Activated CD8-positive, alpha-beta memory T cell treated with anti-CD3 and anti-CD28 coated beads, Interleukin-2, amount 50 U/mL, for 24 hours (primary cell): ENCODE measurements around the gene DLG3.
"Not testable (repeated sequence)": the region's sequence is repeated elsewhere in the genome, so short reads cannot be mapped to it uniquely, and the experiment has no call there.

Source experiments
- DNase-seq: peaks from one replicate; pipeline ENCODE4 v3.0.0-alpha.2; 2020; ENCODE audit errors: extremely low read depth

Gene DLG3

DNA sequence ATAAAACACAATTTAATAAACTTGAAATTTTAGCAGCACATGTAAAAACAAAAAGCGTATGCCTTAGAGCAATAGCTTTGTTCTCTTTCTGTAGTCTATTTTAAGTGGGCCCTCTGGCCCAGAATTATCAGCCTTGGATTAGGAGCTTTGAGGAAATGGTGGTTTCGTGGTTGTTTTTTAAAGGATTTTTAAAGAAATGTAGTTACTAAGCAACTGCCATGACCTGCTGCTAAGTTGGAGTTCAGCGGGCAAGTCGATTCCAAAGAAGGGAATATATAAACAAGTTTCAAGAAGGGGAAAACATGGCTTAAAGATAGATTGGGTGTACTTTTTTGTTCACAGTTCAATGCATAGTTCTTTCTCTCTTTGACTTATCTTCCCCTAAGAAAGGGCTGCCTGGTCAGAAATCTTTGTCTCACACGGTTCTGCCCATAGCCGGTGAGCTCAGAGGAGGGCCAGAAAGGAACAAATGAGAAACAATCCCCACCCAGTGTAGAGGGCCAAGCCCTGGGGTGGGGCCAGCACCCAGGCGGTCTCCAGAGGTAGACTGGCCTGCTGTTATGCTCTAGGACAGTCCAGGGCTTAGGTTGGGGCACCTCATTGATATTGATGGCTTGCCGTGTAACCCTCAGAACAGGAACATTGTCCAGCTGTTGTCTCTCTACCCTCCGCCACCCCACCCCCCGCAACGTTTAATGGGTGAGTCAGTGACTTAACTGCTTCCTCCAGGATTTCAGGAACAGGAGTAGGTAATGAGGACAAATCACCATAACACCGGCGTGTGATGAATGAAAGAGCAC is 32.5 kb downstream of the DLG3 start:
- DNase-seq, result no peak

DNA sequence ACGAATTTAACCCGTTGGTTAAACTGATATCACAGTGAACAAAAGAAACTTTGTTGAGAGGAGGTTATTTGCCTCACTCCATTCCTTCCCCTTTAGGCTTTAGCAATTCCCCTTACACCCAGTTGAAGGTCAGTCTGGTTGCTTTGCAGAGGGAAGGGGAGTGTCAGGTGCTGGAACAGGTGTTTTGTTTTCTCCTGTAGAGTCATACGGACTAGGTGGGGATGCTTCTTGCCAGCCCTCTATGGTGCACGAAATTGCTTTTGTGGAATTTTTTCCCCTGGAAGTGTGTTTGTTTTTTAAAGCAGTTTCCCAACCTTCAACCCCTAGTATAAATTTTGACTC is 33.1 kb downstream of the DLG3 start:
- DNase-seq, result no peak

GRCh38 chrX:70478526-70479245 is 34.1 kb downstream of the DLG3 start:
- no peak for DNase-seq

DNA sequence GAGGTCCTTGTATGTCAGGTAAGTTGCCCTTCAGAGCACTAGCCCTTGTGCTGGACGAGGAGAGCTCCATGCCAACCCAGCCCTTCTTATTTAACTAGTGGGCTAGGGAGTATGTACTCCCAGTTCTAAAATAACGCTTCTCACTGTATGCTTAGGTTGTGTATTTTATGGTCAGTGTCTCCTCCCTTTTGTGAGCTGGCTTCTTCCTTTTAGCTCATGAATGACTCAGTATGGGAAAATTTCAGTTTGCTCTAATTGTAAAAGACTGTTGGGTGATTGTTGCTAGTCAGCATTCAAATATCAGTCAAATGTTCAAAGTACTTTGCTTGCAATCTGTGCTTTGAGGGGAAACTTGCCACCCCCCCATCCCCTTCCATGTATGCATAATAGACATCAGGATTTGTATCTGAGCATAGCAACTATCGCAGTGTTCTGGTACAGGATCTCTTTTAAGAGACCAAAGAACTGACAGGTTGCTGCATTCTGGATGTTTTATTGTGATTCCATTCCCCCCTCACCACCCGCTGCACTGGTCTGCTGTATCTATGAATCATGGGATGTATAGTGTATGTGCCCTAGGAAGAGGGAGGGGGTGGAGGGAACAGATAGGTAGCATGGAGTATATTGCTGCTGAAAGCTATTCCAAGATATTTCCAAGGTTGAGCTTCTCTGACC is 34.7 kb downstream of the DLG3 start:
- DNase-seq, result no peak

GRCh38 chrX:70479922-70480659 is 35.5 kb downstream of the DLG3 start:
- DNase-seq, result no peak

- no peak for DNase-seq
These were observed 36.0 kb downstream of the DLG3 start for GRCh38 chrX:70480660-70481018.

DNA sequence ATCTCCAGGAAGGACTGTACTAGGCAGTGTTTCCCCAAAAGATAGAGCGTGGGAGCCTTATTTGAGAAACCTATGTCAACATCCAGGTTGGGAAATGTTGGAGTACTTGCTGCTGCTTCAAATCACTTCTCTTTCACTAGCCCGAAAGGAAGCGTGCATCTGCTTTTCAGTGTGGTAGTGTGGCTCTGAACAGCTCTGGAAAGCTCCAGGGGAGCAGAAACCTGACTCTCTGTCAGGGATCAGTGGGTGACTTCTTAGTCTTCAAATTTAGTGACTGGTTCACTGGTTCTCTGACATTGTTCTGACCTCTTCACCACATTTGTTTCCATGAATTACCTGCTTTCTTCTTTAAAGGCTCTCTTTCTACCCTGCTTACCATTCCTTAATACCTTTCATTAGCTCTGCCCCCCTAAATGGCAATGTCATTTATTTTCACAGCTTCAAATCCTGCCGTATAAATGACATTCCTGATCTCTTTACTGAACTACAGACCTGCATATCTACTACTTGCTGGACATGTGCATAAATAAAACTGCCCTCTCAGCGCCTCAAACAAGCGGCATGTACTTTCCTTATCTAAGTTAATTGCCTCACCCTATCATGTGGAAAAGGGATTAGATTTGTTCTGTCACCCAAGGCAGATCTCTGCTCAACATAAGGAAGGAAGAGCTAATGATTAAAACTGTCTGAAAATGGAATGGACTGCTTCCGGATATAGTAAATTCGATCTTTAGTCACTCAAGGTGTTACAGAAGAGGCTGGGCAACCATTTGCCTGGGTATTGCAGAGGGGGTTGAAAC is 37.0 kb downstream of the DLG3 start:
- DNase-seq, result no peak

GRCh38 chrX:70482300-70482699 is 37.7 kb downstream of the DLG3 start:
- no peak for DNase-seq

DNA sequence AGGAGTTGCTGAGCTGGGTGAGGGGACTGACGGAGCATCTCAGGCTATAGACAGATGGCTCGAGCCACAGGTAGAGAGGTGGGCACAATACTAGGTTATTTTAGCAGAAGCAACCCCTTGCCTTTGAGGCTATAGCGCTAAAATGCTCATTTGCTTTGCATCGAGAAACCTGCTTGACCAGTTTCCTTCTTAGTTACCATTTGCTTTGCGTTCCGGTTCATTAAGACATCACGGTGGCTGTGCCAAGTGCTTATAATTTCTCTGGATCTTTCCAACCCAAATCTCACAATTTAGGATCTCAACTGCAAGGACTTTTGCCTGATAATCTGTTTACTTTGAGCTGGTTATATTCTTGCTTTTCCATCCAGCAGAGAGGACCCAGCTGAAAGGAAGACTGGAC is 40.8 kb downstream of the DLG3 start:
- DNase-seq, result no peak

DNA sequence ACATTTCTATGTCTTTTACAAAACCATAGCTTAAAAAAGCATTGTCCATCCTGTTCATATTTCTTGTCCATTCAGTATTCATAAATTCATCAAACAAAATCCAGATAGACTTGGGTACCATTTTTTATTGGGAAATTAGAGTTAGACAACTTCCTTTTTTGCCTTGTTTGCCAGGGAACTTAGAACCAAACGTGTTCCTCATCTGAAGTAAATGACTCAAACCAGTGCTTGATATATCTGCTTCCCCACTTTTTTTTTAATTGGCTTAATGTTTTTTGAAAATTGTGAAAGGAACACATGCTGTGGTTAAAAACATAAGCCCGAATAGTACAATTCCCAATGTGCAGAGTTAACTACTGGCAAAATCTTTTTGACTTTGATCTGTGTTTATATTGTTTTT is 44.2 kb downstream of the DLG3 start:
- no peak for DNase-seq

DNA sequence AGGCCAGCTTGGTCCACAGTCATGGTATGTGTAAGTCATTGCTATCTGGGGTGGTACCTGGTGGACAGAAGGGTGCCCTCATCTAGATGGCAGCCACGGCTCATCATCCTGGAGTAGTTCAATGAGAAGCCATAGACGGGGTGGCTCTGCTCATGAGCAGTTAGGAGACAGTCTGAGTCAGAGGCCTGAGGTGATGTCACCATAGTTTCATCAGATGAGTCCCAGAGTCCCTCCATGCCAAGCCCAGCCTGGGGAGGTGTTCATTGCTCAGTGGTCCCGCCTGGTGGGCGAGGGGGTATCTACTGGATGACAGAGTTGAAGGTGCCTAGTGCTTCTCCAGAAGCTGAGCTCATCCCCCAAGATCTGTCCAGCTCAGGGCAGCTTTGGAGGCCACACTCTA is 49.8 kb downstream of the DLG3 start:
- DNase-seq, result no peak

- DNase-seq, result no peak
These were observed 51.9 kb downstream of the DLG3 start for GRCh38 chrX:70496491-70496890.

DNA sequence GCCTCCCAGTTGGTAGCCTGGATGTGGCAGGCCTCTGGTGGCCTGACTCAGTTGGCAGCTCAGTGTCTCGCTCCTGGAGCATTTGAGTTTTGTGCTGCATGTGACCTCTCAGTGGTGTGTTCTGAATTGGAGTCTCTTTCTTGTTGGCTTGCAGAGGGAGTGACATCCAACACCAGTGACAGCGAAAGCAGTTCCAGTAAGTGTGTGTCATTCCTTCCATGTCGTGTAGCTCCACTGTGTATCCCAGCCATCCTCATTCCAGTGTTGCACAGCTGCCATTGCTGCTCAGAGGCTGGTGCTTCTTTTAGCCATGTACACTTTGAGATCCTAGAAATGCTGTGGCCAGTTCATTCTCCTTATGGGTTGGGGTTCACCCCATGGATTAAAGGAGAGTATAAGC is 52.4 kb downstream of the DLG3 start:
- no peak for DNase-seq

GRCh38 chrX:70498129-70498528 is 53.5 kb downstream of the DLG3 start:
- no peak for DNase-seq

GRCh38 chrX:70500826-70501225 is 56.2 kb downstream of the DLG3 start:
- no peak for DNase-seq

GRCh38 chrX:70504772-70505450 is 60.3 kb downstream of the DLG3 start:
- no peak for DNase-seq

DNA sequence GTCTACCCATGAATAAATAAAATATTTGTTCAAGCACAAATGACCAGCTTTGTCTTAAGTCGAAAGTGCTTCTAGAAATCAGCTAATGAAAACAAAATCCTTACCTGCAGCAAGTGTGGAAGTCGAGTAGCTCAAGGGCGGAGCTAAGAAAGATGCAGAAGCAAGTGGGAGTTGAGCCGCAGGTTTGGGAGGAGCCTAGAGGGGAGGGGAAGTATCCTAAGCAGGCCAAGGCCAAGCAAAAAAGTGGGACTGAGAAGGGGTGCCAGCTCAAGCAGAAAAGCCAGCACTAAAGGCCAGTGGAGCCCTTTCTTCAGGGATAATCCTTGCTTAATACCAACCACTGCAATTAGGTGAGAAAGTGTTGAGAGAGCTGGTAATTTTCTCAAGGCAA is 60.8 kb downstream of the DLG3 start:
- DNase-seq, result no peak

GRCh38 chrX:70508296-70508911 is 63.8 kb downstream of the DLG3 start:
- DNase-seq, result no peak

- DNase-seq, result no peak
These were observed 64.4 kb downstream of the DLG3 start for GRCh38 chrX:70509078-70509477.

DNA sequence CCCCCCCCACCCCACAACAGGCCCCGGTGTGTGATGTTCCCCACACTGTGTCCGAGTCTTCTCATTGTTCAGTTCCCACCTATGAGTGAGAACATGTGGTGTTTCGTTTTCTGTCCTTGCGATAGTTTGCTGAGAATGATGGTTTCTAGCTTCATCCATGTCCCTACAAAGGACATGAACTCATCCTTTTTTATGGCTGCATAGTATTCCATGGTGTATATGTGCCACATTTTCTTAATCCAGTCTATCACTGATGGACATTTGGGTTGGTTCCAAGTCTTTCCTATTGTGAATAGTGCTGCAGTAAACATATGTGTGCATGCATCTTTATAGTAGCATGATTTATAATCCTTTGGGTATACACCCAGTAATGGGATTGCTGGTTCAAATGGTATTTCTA is 70.6 kb downstream of the DLG3 start:
- not testable (repeated sequence) for DNase-seq

DNA sequence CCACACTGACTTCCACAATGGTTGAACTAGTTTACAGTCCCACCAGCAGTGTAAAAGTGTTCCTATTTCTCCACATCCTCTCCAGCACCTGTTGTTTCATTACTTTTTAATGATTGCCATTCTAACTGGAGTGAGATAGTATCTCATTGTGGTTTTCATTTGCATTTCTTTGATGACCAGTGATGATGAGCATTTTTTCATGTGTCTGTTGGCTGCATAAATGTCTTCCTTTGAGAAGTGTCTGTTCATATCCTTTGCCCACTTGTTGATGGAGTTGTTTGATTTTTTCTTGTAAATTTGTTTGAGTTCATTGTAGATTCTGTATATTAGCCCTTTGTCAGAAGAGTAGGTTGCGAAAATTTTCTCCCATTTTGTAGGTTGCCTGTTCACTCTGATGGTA is 71.1 kb downstream of the DLG3 start:
- DNase-seq, result not testable (repeated sequence)
